Trophoblast cell (in vitro differentiated cells and primary cell): ENCODE data around the gene ERICH3.
A peak's percentile ranks its signal among the peaks of the same experiment; 100 is the strongest.

Experiments
- DNase-seq, 2 donors: peaks; one replicate each; pipeline ENCODE4 v3.0.0-alpha.2; 2016
- H2AFZ ChIP-seq: 2 replicates; pipeline ENCODE4 v1.6.1; 2013; ENCODE audit warnings: low read length, moderate library complexity, mild to moderate bottlenecking; ENCODE audit not compliant: insufficient read depth, poor library complexity
- H2AK5ac ChIP-seq: 2 replicates; pipeline ENCODE4 v1.6.1; 2013; ENCODE audit warnings: mild to moderate bottlenecking, low read length
- H2BK120ac ChIP-seq: 2 replicates; pipeline ENCODE4 v1.6.1; 2013; ENCODE audit warnings: low read length, mild to moderate bottlenecking, moderate library complexity; ENCODE audit not compliant: insufficient read depth, poor library complexity
- H2BK12ac ChIP-seq: 2 replicates; pipeline ENCODE4 v1.6.1; 2013; ENCODE audit warnings: mild to moderate bottlenecking, low read length, moderate library complexity
- H2BK5ac ChIP-seq: 2 replicates; pipeline ENCODE4 v1.6.1; 2013; ENCODE audit warnings: low read length, low read depth, moderate library complexity, mild to moderate bottlenecking; ENCODE audit not compliant: poor library complexity
- H3K14ac ChIP-seq: 2 replicates; pipeline ENCODE4 v1.6.1; 2013; ENCODE audit warnings: mild to moderate bottlenecking, low read length
- H3K18ac ChIP-seq: 2 replicates; pipeline ENCODE4 v1.6.1; 2013; ENCODE audit warnings: mild to moderate bottlenecking, low read length
- H3K23ac ChIP-seq: 2 replicates; pipeline ENCODE4 v1.6.1; 2013; ENCODE audit warnings: low read length
- H3K27ac ChIP-seq: 2 replicates; pipeline ENCODE4 v1.5.1; 2013; ENCODE audit warnings: low read depth, mild to moderate bottlenecking, inconsistent platforms, low read length, moderate library complexity
- H3K27me3 ChIP-seq: 2 replicates; pipeline ENCODE4 v1.6.1; 2013; ENCODE audit warnings: inconsistent platforms, mild to moderate bottlenecking, low read length, moderate library complexity; ENCODE audit not compliant: insufficient read depth
- H3K36me3 ChIP-seq, 2 experiments: 1 replicate in 1 of 2; 2 replicates in 1 of 2; pipeline ENCODE4 v1.6.1; 2013; ENCODE audit warnings: low read length in 2 of 2, mild to moderate bottlenecking in 2 of 2, moderate library complexity in 1 of 2; ENCODE audit not compliant: insufficient read depth in 2 of 2, control insufficient read depth in 1 of 2
- H3K4ac ChIP-seq: 2 replicates; pipeline ENCODE4 v1.6.1; 2013; ENCODE audit warnings: low read depth, mild to moderate bottlenecking, low read length, moderate library complexity
- H3K4me1 ChIP-seq, 2 experiments: 1 replicate in 1 of 2; 2 replicates in 1 of 2; pipeline ENCODE4 v1.6.1; 2013; ENCODE audit warnings: low read length in 2 of 2, mild to moderate bottlenecking in 2 of 2, moderate library complexity in 1 of 2; ENCODE audit not compliant: insufficient read depth in 2 of 2, control insufficient read depth in 1 of 2
- H3K4me2 ChIP-seq: 2 replicates; pipeline ENCODE4 v1.6.1; 2013; ENCODE audit warnings: inconsistent platforms, mild to moderate bottlenecking, low read length, moderate library complexity
- H3K4me3 ChIP-seq: 2 replicates; pipeline ENCODE4 v1.5.1; 2013; ENCODE audit warnings: mild to moderate bottlenecking, low read depth, low read length, inconsistent platforms
- H3K79me1 ChIP-seq: one replicate; pipeline ENCODE4 v1.6.1; 2013; ENCODE audit warnings: low read length
- H3K79me2 ChIP-seq: 2 replicates; pipeline ENCODE4 v1.6.1; 2013; ENCODE audit warnings: low read length, mild to moderate bottlenecking; ENCODE audit not compliant: control insufficient read depth, insufficient read depth, poor library complexity
- H3K9ac ChIP-seq: 2 replicates; pipeline ENCODE4 v1.6.1; 2013; ENCODE audit warnings: mild to moderate bottlenecking, low read length
- H3K9me3 ChIP-seq: 2 replicates; pipeline ENCODE4 v1.6.1; 2013; ENCODE audit warnings: low read depth, mild to moderate bottlenecking, control low read depth, inconsistent platforms, low read length; ENCODE audit not compliant: insufficient read depth
- H4K12ac ChIP-seq: 2 replicates; pipeline ENCODE4 v1.6.1; 2013; ENCODE audit warnings: low read depth, mild to moderate bottlenecking, low read length, moderate library complexity
- H4K8ac ChIP-seq: 2 replicates; pipeline ENCODE4 v1.6.1; 2013; ENCODE audit warnings: low read depth, mild to moderate bottlenecking, low read length, moderate library complexity
- H4K91ac ChIP-seq: one replicate; pipeline ENCODE4 v1.6.1; 2013; ENCODE audit warnings: low read depth, mild to moderate bottlenecking, low read length, moderate library complexity
- WGBS: extraction: QIAGEN DNeasy Blood & Tissue Kit; methylation state at CpG from one replicate; pipeline ENCODE4 v1.1.7; 2013; ENCODE audit warnings: missing lambda C conversion rate; ENCODE audit not compliant: insufficient read length, insufficient coverage; ENCODE audit errors: extremely low coverage; 5-methylcytosine and 5-hydroxymethylcytosine counted together

Gene ERICH3

GRCh38 chr1:74523873-74524480 lies 149.6 kb downstream of the ERICH3 start:
- no peak overlapping the region for H2BK5ac ChIP-seq
- H3K27me3 ChIP-seq = no peaks in the 10 kb centered on the region
- no peak overlapping the region for H2AK5ac ChIP-seq
- H3K27ac ChIP-seq = no peak overlapping the region
- H3K36me3 ChIP-seq = no peaks in the 10 kb centered on the region
- no peak for DNase-seq
- H3K9ac ChIP-seq = no peak overlapping the region
- H2BK12ac ChIP-seq = no peak overlapping the region
- no peak overlapping the region for H3K14ac ChIP-seq
- H3K79me1 ChIP-seq = no peaks in the 10 kb centered on the region
- no peak overlapping the region for H3K18ac ChIP-seq
- H4K12ac ChIP-seq = no peak overlapping the region
- H4K91ac ChIP-seq = no peak overlapping the region
- H3K4me1 ChIP-seq = no peaks in the 10 kb centered on the region
- WGBS = no CpG with 5 or more reads among the region's 2 CpGs
- no peak overlapping the region for H3K4me3 ChIP-seq
- no peak overlapping the region for H3K4ac ChIP-seq
- no peak overlapping the region for H2AFZ ChIP-seq
- H2BK120ac ChIP-seq = no peak overlapping the region
- H3K4me2 ChIP-seq = no peak overlapping the region
- no peak overlapping the region for H4K8ac ChIP-seq
- no peaks in the 10 kb centered on the region for H3K9me3 ChIP-seq
- H3K23ac ChIP-seq = no peak overlapping the region
- H3K79me2 ChIP-seq = no peaks in the 10 kb centered on the region

GRCh38 chr1:74522148-74522547 lies 151.4 kb downstream of the ERICH3 start:
- no peak overlapping the region for H3K23ac ChIP-seq
- peak in 1 of 2 donors; percentile 8 for DNase-seq
- no peak overlapping the region for H3K9ac ChIP-seq
- H3K79me1 ChIP-seq = no peaks in the 10 kb centered on the region
- H3K18ac ChIP-seq = no peak overlapping the region
- no CpG with 5 or more reads among the region's 4 CpGs for WGBS
- peak overlapping the region; percentile 23 for H3K27ac ChIP-seq
- no peak overlapping the region for H2AFZ ChIP-seq
- H3K36me3 ChIP-seq = no peaks in the 10 kb centered on the region
- H3K4me3 ChIP-seq = no peak overlapping the region
- H4K12ac ChIP-seq = no peak overlapping the region
- no peak overlapping the region for H3K4ac ChIP-seq
- no peak overlapping the region for H2BK5ac ChIP-seq
- H3K79me2 ChIP-seq = no peaks in the 10 kb centered on the region
- no peak overlapping the region for H3K4me2 ChIP-seq
- no peak overlapping the region for H2BK12ac ChIP-seq
- no peaks in the 10 kb centered on the region for H3K27me3 ChIP-seq
- no peaks in the 10 kb centered on the region for H3K9me3 ChIP-seq
- no peaks in the 10 kb centered on the region for H3K4me1 ChIP-seq
- no peak overlapping the region for H3K14ac ChIP-seq
- H2AK5ac ChIP-seq = no peak overlapping the region
- no peak overlapping the region for H2BK120ac ChIP-seq
- no peak overlapping the region for H4K8ac ChIP-seq
- H4K91ac ChIP-seq = no peak overlapping the region
